Spinal cord (tissue), 10 donors: Measurements from ENCODE around the gene TC2N. TPM values are rescaled to one million over a fixed set of nuclear protein-coding genes. Genes with fewer than 3 reads are reported as not detected.
"Not testable (repeated sequence)": the region's sequence is repeated elsewhere in the genome, so short reads cannot be mapped to it uniquely, and the experiment has no call there.

Experiments used
- DNase-seq, 6 donors: peaks; one replicate each; pipeline versions ENCODE4 v3.0.0 to v3.0.0-alpha.2; 2013 to 2015; ENCODE audit warnings: low spot score in 6 of 6, low read depth in 4 of 6
- H3K27ac ChIP-seq: one replicate; pipeline ENCODE4 v1.5.1; 2013; ENCODE audit warnings: low read depth, low read length, control low read depth
- H3K27me3 ChIP-seq: one replicate; pipeline ENCODE4 v1.6.1; 2013; ENCODE audit warnings: low read length; ENCODE audit not compliant: control insufficient read depth, insufficient read depth
- H3K36me3 ChIP-seq: one replicate; pipeline ENCODE4 v1.6.1; 2013; ENCODE audit warnings: low read length; ENCODE audit not compliant: control insufficient read depth, insufficient read depth
- H3K4me1 ChIP-seq: one replicate; pipeline ENCODE4 v1.6.1; 2013; ENCODE audit warnings: low read length; ENCODE audit not compliant: control insufficient read depth, insufficient read depth
- H3K4me3 ChIP-seq: one replicate; pipeline ENCODE4 v1.5.1; 2013; ENCODE audit warnings: low read depth, low read length, control low read depth
- H3K9me3 ChIP-seq: one replicate; pipeline ENCODE4 v1.6.1; 2013; ENCODE audit warnings: low read length; ENCODE audit not compliant: control insufficient read depth, insufficient read depth
- WGBS: methylation state at CpG from one replicate; pipeline ENCODE4 v1.1.5; 2013; ENCODE audit warnings: missing lambda C conversion rate; ENCODE audit not compliant: insufficient coverage; 5-methylcytosine and 5-hydroxymethylcytosine counted together
- polyA plus RNA-seq, 2 donors: library from polyadenylated mRNA; unstranded; fragments of 120-200 nt; gene quantifications; one replicate each; pipeline ENCODE4 v1.2.1, GENCODE V29; 2013; ENCODE audit not compliant: insufficient read length in 2 of 2
- total RNA-seq, 2 donors: library from RNA; depleted of rRNA in 1 of 2; stranded (reverse); fragments of 120-200 nt in 1 of 2; fragments of >200 nt in 1 of 2; gene quantifications; one replicate each; pipeline versions ENCODE4 v1.2.3 to v1.2.4, GENCODE V29; 2013 to 2014
- donor health status: healthy.

Gene TC2N
- total and polyA plus RNA-seq, 4 donors = 5.4 to 17.1 (median 10.0) TPM

DNA sequence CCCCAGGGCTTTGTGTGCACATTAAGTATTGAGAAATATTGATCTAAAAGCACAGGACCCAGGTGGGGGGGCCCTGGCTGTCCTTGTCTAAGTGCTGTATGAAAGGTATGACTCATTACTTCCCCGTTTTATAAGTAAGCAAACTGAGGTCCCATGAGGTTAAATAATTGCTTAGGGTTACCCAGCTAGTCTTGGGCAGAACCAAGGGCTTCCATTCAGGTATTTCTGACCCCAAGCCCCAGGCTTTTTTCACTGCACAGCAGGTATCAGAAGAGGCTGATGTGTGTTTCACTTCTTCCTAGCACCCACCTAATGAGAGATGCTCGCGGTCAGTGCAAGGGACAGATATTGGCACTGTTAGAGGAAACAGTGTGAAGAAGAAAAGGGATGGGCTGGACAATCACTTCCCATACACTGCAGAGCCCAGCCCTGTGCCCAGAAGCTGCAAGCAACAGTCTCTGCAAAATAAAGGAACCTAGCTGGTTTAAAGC lies 4.7 kb upstream of the TC2N start:
- Histone ChIP-seq H3K9me3 (no peaks in the 10 kb centered on the region), H3K36me3 (no peaks in the 10 kb centered on the region)
- 88% methylated on average over 1 of the region's 3 CpGs for WGBS

GRCh38 chr14:91871401-91871800 lies 4.1 kb upstream of the TC2N start:
- not testable (repeated sequence) for H3K36me3 ChIP-seq, H3K4me1 ChIP-seq, DNase-seq, H3K27ac ChIP-seq, H3K4me3 ChIP-seq, H3K9me3 ChIP-seq, H3K27me3 ChIP-seq
- 76% methylated on average over 4 of the region's 4 CpGs for WGBS

More for the DNA sequence above, 4.7 kb upstream of the TC2N start:
- no peak overlapping the region for H3K27ac ChIP-seq
- DNase-seq = no peak
- no peaks in the 10 kb centered on the region for H3K27me3 ChIP-seq
- no peaks in the 10 kb centered on the region for H3K4me1 ChIP-seq
- H3K4me3 ChIP-seq = no peak overlapping the region

DNA sequence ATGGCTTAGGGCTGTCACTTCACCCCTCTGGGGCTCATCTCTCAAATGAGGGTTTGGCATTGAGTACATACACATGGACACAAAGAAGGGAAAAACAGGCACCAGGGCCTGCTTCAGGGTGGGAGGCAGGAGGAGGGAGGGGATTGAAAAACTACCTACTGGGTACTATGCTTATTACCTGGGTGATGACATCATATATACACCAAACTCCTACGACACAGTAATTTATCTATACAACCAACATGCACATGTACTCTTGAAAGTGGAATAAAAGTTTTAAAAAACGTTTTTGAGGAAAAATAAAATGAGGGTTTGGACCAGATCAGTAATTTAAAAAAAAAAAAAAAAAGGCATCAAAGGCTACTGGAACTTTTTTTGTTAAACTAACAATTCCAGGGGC lies 3.6 kb upstream of the TC2N start:
- H3K9me3 ChIP-seq = no peaks in the 10 kb centered on the region
- H3K36me3 ChIP-seq = no peaks in the 10 kb centered on the region
- H3K27ac ChIP-seq = no peak overlapping the region
- WGBS = no CpG with 5 or more reads among the region's 2 CpGs
- no peaks in the 10 kb centered on the region for H3K27me3 ChIP-seq
- H3K4me3 ChIP-seq = no peak overlapping the region
- H3K4me1 ChIP-seq = no peaks in the 10 kb centered on the region
- DNase-seq = no peak

DNA sequence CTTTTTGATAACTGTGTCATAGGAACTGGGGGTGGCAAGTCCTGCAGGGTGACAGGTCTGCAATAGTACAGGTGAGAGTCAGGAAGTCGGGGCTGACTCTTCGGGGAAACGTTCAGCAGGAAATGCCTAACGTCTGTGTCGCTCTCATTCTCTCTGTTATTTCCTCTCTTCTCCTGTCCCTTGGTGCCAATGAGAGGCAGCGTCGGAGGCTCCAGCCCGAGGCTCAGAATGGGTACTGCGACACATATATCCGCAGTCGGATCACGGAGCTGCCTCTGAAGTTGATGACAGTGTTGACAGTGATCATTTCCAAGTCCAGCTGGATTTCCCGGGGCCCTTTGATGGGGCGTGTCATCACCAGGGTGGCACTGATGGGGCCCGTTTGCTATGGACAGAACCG lies 2.7 kb upstream of the TC2N start:
- WGBS = 77% methylated on average over 16 of the region's 16 CpGs
- Histone ChIP-seq H3K4me1 (no peaks in the 10 kb centered on the region), H3K36me3 (no peaks in the 10 kb centered on the region), H3K4me3 (no peak overlapping the region), H3K27ac (no peak overlapping the region), H3K27me3 (no peaks in the 10 kb centered on the region), H3K9me3 (no peaks in the 10 kb centered on the region)
- DNase-seq = no peak

- DNase-seq = no peak
- no peaks in the 10 kb centered on the region for H3K9me3 ChIP-seq
- H3K36me3 ChIP-seq = no peaks in the 10 kb centered on the region
- no peak overlapping the region for H3K4me3 ChIP-seq
- no CpG with 5 or more reads among the region's 8 CpGs for WGBS
- no peaks in the 10 kb centered on the region for H3K27me3 ChIP-seq
- no peaks in the 10 kb centered on the region for H3K4me1 ChIP-seq
- no peak overlapping the region for H3K27ac ChIP-seq
Observed at GRCh38 chr14:91869556-91869955, 2.2 kb upstream of the TC2N start.

DNA sequence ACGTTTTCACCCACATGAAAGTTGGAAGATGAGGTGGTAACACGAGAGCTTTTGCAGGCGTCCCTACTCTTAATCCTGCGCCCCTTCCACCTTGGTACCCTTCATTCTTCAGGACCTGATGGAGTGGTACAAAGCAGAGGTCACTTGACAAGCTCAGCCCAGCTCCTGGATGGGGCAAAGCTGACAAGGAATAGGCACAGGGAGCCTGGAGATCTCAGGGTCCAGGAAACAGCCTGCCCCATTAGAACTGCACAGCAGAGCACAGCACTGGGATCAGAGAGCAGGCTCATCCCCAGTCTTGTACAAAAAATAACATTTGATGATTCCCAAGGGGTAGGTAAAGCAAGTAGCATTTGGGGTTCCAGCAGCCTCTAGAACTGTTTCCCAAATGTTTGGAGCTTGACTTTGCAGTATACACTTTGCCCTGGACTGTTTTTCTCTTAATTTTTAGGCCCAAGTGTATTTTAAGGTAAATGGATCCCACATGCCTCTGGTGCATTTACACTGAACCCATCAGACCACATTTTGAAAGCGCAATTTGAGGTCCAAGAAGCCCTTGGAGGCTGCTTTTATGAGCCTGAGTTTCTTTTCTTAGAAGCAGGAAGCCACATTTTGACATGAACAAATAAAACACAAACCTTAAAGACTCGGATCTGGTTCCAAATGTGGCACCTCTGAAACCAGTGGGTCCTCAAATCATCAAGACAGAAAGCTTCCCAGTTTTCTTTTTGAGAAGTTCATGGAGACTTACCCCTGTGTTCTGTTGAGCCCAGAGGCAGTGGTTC lies 633 bp downstream of the TC2N start:
- H3K4me1 ChIP-seq = no peaks in the 10 kb centered on the region
- H3K27me3 ChIP-seq = no peaks in the 10 kb centered on the region
- no peaks in the 10 kb centered on the region for H3K9me3 ChIP-seq
- no peak overlapping the region for H3K27ac ChIP-seq
- no peak overlapping the region for H3K4me3 ChIP-seq
- WGBS = 86% methylated on average over 6 of the region's 6 CpGs
- no peak for DNase-seq
- no peaks in the 10 kb centered on the region for H3K36me3 ChIP-seq

- no peaks in the 10 kb centered on the region for H3K4me1 ChIP-seq
- H3K4me3 ChIP-seq = no peak overlapping the region
- no peaks in the 10 kb centered on the region for H3K36me3 ChIP-seq
- H3K27ac ChIP-seq = no peak overlapping the region
- no peaks in the 10 kb centered on the region for H3K9me3 ChIP-seq
- no peak for DNase-seq
- 80% methylated on average over 1 of the region's 2 CpGs for WGBS
- H3K27me3 ChIP-seq = no peaks in the 10 kb centered on the region
Observed at GRCh38 chr14:91866061-91866460, 1.3 kb downstream of the TC2N start.

GRCh38 chr14:91862417-91862816 lies 4.9 kb downstream of the TC2N start:
- no peak for DNase-seq
- WGBS = 79% methylated on average over 2 of the region's 4 CpGs

GRCh38 chr14:91861091-91861490 lies 6.2 kb downstream of the TC2N start:
- Histone ChIP-seq H3K4me3 (no peak overlapping the region), H3K27ac (no peak overlapping the region), H3K9me3 (no peaks in the 10 kb centered on the region), H3K27me3 (no peaks in the 10 kb centered on the region), H3K36me3 (no peaks in the 10 kb centered on the region), H3K4me1 (no peaks in the 10 kb centered on the region)
- WGBS = 86% methylated on average over 1 of the region's 2 CpGs
- no peak for DNase-seq

More at GRCh38 chr14:91862417-91862816, 4.9 kb downstream of the TC2N start:
- Histone ChIP-seq H3K4me1 (no peaks in the 10 kb centered on the region), H3K4me3 (no peak overlapping the region), H3K36me3 (no peaks in the 10 kb centered on the region), H3K27ac (no peak overlapping the region), H3K9me3 (no peaks in the 10 kb centered on the region), H3K27me3 (no peaks in the 10 kb centered on the region)

- Histone ChIP-seq H3K27me3 (no peaks in the 10 kb centered on the region), H3K4me3 (no peak overlapping the region), H3K36me3 (no peaks in the 10 kb centered on the region), H3K9me3 (no peaks in the 10 kb centered on the region), H3K4me1 (no peaks in the 10 kb centered on the region), H3K27ac (no peak overlapping the region)
- DNase-seq = no peak
Observed at GRCh38 chr14:91860238-91860637, 7.1 kb downstream of the TC2N start.
